Lower leg skin (tissue), 3 donors: ENCODE measurements around the gene ANKRD31.

Experiments used
- POLR2A ChIP-seq, 2 donors: fragments of 450-650 bp; IDR thresholded peaks; one replicate each; pipeline ENCODE4 v1.6.1; 2016 to 2017; ENCODE audit warnings: antibody characterized with exemption in 2 of 2, mild to moderate bottlenecking in 1 of 2, moderate library complexity in 1 of 2
- TF ChIP-seq, protein P1 (sequence below), 3 donors: fragments of 450-650 bp; IDR thresholded peaks; one replicate each; pipeline ENCODE4 v1.5.1; 2016; ENCODE audit warnings: antibody characterized with exemption in 3 of 3, mild to moderate bottlenecking in 3 of 3, moderate library complexity in 2 of 3

DNA sequence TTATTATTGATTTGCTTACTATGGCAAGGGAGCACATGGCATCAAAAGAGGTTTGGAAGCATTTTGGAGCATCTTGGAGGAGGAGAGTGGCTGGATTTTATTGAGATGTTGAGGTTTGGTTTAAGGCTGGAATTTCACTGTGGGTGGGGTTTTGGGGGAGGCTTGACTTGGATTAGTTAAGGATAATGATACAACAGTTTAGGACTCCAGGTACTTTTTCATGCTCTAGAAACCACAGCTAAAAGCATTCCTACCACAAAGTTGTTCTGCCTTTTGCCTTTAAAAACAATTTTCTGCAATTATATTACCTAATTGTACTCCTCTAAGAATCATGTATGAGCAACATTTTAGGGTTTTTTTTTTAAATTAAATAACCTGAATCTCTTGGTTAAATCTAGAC lies 189.3 kb downstream of the ANKRD31 start:
- TF ChIP-seq, protein P1, sequence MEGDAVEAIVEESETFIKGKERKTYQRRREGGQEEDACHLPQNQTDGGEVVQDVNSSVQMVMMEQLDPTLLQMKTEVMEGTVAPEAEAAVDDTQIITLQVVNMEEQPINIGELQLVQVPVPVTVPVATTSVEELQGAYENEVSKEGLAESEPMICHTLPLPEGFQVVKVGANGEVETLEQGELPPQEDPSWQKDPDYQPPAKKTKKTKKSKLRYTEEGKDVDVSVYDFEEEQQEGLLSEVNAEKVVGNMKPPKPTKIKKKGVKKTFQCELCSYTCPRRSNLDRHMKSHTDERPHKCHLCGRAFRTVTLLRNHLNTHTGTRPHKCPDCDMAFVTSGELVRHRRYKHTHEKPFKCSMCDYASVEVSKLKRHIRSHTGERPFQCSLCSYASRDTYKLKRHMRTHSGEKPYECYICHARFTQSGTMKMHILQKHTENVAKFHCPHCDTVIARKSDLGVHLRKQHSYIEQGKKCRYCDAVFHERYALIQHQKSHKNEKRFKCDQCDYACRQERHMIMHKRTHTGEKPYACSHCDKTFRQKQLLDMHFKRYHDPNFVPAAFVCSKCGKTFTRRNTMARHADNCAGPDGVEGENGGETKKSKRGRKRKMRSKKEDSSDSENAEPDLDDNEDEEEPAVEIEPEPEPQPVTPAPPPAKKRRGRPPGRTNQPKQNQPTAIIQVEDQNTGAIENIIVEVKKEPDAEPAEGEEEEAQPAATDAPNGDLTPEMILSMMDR (IDR thresholded peaks at IDR 0.05): no peak
- no peak for TF ChIP-seq POLR2A (IDR thresholded peaks at IDR 0.05)
